Measurements from ENCODE around the gene TMEM123.

Gene TMEM123

DNA sequence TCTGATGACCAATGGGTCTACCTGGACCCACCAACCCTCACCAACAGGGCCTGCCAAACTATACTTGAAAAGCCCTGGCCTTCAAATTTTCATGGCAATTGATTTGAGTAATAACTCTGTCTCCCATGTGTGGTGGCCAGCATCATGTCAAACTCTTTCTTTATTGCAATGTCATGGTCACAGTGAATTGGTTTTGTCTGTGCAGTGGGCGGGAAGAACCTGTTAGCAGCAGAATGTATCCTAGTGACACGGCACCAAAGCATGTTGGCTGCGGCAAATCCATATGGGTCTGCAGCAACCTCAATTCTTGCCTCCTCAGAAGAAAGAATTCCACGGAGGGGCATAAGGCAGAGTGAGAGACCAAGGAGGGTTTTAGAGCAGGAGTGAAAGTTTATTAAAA lies 19.6 kb upstream of the TMEM123 start:
- no peak for DNase-seq (ENCODE audit: low read depth in 2 of 2)

DNA sequence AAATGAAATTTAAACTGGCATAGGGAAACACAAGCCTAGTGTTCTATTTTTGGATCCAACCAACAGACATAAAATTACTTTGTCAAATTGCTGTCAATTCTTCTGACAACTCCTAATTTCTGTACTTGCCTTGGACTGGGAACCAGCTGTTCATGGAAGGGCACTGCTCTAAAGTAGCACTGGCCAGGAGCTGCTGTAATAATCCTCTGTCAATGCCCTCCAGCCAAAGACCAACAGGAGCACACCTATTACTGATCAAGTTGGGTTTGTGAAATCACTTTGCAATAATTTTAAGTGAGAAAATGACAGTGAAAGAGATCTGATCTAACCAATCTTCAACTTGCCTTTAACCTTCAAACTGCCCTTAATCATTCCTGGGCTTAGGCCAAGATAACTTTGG lies 18.9 kb upstream of the TMEM123 start:
- DNase-seq (ENCODE audit: low read depth in 2 of 2): no peak

DNA sequence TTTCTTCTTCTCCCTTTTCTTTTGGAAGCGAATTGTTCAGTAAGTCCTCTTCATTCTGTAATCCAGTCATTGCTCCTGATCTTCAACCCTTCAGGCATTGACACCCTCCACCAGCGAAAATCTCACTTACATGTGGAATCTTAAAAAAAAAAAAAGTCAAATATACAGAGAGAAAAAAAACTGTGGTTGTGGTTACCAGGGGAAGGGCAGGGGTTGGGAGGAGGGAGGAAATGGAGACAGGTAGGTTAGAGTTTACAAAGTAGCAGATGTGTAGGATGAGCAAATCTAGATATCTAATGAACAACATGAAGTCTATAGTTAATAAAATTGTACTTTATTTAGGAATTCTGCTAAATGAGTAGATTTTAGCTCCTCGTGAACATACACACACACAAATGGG lies 17.7 kb upstream of the TMEM123 start:
- no peak for DNase-seq (ENCODE audit: low read depth in 2 of 2)

DNA sequence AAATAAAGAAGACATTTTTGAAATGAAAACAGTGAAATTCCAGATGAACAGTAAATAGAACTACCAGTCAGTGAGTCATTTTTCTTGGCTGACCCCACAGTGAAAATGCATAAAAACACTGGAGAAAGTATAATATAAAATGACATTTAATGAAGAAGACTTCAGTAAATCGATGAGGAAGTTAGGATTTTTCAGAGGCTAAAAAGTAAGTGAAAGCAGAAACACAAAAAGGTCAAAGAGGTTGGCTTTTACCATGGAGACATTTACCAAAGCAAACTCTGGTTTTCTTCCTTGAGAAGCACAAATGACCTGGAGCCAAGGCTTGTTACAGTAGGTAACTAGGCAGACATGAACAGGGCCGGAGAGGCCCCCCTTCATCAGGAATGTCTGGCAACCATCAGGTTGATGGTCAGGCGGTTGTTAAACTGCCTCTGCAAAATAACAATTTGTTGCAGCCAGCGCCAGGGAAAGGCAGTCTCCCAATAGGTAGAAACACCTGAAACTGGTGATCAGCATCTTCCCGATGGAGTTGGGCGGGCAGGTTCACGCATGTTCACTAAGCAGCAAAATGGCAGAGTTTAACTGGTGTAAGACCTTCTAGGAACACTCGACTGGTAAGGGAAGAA lies 16.7 kb upstream of the TMEM123 start:
- no peak for DNase-seq (ENCODE audit: low read depth in 2 of 2)

DNA sequence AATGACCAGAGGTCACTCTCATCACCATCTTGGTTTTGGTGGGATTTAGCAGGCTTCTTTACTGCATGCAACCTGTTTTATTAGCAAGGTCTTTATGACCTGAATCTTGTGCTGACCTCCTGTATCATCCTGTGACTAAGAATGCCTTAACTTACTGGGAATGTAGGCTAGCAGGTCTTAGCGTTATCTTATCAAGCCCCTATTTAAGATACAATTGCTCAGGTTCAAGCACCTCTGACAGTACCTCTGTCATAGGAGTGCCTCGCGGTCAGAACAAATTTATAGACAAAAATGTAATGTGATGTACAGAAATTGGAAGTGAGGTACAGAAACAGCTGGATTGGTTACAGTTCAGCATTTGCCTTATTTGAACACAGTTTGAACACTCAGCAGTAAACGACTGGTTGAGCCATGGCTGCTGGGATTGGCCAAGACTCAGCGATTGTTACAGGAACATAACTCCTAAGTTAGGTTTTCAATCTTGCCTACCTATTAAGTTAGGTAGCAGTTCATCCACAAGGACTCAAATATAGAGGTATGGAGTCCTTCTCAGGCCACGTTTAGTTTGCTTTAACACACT lies 16.1 kb upstream of the TMEM123 start:
- no peak for DNase-seq (ENCODE audit: low read depth in 2 of 2)

DNA sequence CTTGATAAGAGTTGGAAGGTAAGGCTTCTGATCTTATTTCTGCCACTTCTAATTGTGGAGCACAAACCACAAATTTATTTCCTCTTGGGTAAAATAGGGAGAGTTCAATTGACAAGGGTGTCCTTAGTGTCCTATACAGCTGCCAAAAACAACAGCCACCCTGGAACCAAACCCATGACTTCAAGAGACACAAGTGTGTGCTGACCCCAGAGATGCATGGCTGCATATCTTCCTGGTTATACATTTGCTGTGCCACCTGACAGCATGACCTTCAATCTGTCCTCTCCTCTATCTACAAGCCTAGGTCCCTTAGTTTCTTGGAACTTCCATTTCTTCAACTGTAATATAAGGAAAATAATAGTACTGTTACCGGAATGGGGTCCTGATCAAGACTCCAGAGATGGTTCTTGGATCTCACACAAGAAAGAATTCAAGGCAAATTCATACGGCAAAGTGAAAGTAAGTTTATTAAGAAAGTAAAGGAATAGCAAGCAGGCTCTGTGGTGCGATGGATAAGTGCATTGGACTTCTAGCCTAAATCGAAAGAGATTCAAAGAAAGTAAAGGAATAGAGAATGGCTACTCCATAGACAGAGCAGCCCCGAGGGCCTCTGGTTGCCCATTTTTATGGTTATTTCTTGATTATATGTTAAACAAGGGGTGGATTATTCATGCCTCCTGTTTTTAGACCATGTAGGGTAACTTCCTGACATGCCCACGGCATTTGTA lies 15.5 kb upstream of the TMEM123 start:
- DNase-seq (ENCODE audit: low read depth in 2 of 2): no peak

DNA sequence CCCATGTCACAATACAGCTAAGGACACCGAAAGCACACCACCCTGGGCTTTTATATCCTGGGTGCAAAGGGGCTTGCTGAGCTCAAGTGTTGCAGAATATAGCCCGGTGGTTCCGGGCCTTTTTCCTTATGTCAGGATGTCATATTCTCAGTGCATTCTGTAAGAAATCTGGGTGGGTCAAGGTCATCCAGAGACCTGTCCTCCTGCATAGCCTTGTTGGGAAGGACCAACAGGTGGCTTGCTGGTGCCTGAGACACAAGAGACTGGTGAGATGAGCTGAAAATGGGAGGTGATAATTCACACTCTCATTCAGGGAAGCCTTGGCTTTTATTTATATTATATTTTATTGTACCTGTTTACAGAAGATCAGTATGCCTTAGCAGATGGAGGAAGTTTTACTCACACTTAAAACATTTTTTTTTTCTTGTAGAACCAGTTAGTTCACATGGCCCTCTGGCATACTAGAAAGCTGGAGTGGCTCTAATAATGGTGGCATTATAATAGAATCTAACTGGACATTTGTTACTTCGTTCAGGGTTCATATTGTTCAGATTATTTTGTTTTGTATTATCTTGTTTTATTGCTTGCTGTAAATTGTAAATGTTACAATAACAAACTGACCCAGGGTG lies 14.6 kb upstream of the TMEM123 start:
- DNase-seq (ENCODE audit: low read depth in 2 of 2): no peak

DNA sequence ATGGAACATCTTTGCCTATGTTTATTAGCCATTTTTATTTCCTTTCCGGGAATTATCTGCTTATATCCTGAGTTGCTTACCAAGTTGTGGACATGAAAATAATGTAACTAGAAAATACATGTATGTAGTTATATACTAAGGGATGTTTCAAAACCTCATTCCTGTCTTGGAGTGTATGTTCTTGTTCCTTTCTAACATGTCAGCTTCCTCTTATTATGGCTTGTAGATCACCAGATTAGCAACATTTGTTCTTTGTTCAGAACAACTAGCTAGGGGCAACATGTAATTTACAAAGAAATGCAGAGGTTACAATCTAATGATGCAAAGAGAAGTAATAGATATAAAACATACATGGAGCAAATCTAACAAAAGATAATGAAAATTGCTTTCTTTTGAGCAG lies 13.1 kb upstream of the TMEM123 start:
- no peak for DNase-seq (ENCODE audit: low read depth in 2 of 2)

DNA sequence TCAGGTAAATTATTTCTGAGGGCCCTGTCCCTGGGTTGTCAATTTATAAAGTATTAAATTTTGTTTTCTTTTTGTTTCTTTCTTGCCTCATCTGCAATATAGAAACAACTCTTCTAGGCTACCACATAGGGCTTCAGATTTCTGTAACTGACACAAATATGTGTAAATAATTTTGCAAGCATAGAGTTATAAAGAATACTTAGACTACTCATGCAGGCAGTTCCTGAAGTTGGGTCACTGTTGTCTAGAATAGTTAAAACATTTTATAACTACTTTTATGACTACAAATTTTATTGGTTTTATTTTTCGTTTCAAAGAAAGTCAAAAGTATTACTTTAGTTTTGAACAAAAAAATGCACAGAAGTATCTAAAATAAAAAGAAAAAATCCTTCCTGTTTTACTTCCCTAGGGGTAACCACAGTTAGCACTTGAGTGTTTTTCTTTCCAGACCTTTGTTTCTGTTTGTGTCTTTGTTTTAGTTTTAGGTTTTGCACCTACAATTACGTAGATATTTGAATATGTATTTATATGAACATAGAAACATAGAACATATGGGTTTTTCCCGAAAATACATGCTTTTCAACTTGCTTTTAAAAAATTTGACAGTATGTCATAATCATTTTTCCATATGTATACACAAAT lies 12.4 kb upstream of the TMEM123 start:
- no peak for DNase-seq (ENCODE audit: low read depth in 2 of 2)

DNA sequence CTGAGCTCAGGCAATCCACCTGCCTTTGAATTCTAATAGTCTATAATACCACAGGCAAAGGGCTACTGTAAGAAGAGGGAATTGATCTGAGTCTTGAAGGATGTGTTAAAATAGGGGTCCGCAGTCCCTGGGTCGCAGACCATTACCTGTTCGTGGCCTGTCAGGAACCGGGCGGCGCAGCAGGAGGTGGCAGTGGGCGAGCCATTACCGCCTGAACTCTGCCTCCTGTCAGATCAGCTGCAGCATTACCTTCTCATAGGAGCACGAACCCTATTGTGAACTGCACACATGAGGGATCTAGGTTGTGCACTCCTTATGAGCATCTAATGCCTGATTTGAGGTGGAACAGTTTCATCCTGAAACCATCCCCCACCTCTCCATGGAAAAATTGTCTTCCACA lies 11.5 kb upstream of the TMEM123 start:
- no peak for DNase-seq (ENCODE audit: low read depth in 2 of 2)

DNA sequence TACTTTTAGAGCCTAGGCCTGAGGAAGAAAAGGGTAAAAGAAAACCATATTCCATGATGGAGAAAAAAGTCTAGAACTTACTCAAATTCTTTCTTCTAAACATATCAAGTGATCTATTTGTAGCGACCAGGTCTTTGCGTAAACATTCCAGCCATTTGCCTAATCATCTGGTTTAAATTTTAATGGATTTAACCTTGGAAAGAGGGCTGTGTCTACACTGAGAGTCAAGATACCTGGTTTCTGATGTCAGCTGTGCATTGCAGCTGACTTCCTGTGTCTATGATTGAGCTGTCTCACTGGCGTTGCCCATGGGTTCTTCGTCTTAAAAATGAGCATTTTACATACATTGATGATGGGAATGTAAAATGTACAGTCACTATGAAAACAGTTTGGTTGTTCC lies 10.0 kb upstream of the TMEM123 start:
- DNase-seq (ENCODE audit: low read depth in 2 of 2): no peak

DNA sequence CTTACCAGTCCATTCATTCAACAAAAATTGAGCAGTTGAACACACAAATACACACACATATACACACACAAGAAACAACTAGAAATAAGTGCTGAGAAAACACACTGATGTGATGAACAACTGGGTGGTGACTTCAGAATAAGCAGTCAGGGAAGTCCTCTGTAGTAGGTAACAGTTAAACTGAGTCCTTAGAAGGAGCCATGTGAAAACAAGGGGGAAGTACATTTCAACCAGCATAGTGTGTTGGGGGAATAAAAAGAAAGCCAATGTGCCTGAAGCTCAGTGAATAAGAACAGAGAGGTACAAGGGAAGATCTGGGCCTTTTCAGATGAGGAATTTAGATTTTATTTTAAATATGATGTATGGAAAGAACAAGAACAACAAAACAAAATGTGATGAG lies 6.8 kb upstream of the TMEM123 start:
- no peak for DNase-seq (ENCODE audit: low read depth in 2 of 2)

DNA sequence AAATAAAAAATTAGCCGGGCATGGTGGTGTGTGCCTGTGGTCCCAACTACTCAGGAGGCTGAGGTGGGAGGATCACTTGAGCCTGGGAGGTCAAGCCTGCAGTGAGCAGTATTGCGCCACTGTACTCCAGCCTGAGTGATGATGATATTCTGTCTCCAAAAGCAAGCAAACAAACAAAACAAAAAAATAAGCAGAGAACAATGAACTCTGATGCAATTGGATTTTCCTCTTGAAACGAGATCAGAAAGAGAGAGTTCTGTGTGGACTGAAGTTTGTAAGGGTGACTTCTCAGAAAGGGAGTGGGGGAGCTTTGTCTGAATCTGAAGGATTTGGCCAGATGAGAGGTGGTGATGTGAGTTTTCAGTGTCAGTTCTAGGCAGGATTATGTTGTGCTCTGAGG lies 6.0 kb upstream of the TMEM123 start:
- no peak for DNase-seq (ENCODE audit: low read depth in 2 of 2)

DNA sequence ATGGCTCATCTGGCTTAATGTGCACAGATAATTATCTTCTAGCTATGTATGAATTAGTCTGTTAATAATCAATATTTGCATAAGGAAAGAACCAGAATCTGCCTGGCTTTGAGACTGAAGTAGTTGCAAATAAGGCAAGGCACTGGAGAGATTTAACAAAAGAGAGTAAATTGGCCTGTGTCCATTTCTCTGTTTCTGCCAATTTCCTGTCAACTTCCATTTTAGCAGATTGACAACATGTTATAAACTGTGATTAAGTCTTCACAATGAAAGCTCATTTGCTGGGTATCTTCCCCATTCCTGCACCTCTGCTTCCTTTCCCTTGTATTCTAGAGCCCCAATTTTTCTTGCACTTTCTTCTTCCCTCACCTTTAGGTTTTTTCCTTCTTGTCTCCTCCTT lies 5.3 kb upstream of the TMEM123 start:
- DNase-seq (ENCODE audit: low read depth in 2 of 2): no peak

DNA sequence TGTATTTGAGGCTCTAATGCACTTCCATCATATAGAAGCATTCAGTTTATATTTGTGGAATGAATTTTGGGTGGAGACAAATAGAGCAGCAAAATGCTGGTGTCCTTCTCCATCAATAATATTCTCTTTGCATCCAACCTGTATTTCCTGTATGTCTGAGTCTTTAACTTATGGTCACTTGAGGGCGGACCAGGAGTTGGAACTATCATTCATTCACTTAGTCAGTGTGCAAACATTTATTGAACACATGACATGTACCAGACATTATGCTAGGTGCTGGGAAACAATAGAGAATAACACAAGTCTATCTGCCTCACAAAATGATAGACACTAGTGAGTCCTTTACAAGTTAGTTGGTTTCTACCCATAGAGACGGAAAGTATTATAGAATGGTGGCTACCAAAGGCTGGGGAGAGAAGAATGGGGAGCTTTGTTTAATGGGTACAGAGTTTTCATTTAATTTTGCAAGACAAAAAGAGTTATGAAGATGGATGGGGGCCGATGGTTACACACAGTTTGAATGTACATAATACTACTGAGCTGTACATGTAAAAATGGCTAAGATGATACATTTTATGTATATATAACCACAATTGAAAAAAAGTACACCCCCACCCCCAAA lies 4.6 kb upstream of the TMEM123 start:
- no peak for DNase-seq (ENCODE audit: low read depth in 2 of 2)

DNA sequence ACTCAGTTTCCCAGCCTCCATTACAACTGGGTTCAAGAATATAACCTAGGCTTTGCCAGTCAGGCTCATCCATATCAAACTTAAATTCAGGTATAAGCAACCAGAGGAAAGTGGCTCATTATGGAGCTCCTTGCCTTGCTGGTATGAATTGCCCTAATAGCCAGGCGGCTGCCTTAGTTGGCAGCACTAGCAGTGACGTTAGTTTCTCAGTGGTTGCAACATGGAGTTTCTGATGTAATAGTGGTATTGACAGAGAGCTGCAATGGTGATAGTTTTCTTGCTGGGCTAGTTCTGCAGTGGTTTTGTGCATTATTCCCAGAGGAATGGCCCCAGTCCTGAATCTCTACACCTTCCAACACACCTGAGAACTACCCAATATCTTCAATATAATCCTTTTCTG lies 3.8 kb upstream of the TMEM123 start:
- DNase-seq (ENCODE audit: low read depth in 2 of 2): no peak

DNA sequence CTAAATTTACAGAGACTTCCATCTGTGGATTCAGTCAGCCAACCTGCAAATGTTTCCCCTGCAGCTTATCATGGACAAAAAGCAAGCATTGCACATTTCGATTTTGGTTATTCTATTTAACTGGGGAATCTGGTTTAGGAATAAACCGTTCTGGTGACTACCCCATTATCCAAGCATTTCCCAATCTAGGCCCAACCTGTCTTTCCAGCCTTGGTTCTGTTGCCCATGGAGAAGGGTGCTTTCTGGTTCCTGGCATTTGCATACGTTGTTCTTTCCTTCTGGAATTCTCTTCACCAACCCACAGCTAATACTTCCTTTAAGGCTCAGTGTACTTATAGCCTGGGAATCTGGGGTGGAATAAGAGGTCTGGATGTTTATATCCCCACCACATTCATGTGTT lies 1.4 kb upstream of the TMEM123 start:
- DNase-seq (ENCODE audit: low read depth in 2 of 2): no peak

DNA sequence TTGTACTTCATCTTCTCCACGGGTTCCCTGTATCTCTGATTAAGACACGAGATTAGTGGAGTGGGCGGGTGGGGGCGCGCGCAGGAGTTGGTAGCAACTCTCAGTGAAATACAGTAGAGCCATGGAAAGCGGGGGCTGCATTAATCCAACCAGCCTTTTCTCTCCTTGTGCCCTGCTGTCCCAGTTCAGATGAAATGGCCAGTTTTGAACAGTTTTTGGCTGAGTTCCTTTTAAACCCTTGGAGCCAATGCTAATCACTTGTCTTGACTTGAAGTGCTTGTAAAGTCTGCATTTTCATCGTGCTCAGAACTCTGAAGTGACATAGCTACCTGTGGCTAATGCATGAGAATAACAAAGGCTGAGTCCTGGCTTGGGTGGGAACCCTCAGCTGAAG lies 734 bp upstream of the TMEM123 start:
- no peak for DNase-seq (ENCODE audit: low read depth in 2 of 2)

DNA sequence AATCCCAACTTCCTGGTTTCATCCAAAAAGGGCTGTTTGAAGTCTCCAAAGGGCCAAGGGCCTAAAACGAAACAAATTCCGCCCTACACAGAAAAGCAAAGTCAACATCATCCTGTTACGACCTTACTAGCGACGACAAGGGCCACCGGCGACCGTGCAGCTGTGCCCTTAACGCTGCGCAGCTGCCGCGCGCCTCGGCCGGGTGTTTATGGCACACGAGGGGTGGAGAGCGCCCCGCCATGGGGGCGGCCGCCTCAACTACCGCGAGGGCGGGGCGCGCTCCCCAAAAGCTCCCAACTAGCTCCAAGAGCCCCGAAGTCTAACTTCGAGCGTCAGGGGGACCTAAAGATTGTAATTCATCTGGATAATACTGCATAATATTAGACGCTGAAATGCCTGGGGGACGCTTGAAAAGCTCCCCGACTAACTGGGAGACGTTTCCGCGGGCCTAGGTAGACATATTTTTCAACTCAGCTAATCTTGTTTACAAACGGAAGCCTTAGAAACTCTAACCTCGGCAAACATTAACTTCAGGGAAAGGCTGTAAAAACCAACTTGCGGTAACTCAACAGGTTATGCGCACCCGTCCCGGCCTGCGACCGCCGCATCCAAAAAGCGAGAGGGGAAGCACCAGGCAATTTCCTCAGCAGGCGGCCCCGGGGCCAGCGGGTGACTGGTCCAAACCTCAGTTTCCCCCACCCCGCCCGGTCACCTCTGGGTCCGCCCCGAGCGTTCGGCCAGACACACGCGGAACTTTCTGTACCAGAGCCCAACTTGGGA lies 694 bp downstream of the TMEM123 start:
- DNase-seq (ENCODE audit: low read depth in 2 of 2): no peak

DNA sequence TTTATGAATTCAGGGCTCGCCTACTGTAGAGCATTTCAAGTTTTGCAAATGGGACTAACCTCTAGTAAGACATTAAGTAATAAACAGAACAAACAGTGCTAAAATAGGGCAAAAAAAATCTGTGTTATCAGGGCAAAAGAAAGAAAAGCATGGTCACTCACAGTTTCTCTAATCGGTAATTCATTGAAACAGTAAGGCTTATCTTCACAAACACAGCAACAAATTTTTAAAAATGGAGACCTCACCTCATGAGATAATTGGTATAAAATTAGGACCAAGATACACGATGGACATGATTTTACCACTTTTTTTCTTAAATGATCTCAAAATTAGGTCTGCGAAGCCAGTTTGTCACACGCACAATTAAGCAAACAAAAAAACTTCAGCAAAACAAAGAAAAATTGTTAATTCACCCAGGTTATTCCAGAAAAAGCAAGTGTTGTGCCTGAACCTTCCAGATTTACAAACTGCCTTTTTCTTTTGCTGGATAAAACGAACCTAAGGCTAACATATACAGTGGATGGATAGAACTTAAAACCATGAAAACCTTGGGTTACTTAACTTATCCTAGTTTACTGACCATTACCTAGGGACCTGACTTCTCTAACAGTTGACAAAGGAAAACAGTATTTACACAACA lies 1.4 kb downstream of the TMEM123 start:
- no peak for DNase-seq (ENCODE audit: low read depth in 2 of 2)

All from fibroblast of skin of left biceps (primary cell).